ENCODE results near the gene ALDH1L1. TPM values are rescaled to one million over a fixed set of nuclear protein-coding genes. Genes with fewer than 3 reads are reported as not detected.
A peak's percentile ranks its signal among the peaks of the same experiment; 100 is the strongest.

Gene ALDH1L1
- total RNA-seq, 2 experiments from 2014 or later = not detected

DNA sequence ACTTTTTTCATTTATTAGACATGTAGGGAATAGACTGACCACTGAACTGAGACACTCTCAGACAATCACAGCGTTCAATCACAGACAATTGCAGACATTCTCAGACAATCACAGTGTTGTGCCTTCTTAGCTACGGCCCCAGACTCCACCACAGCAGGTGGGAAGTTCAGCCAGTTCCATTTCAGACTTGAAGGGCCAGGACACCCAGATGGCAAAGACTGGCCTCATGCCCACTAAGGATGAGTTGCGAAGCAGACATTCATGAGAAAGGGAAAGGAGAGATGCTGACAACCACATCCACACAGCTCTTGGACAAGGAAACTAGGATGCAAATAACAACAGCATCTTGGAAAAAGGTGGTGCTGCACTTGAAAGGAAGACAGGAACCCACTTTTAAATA, 21.9 kb upstream of the ALDH1L1 start:
- no peak for DNase-seq
- peaks cover 1% of the 10 kb centered on the region for H3K9me3 Mint-ChIP-seq
- H3K36me3 Mint-ChIP-seq = no peaks in the 10 kb centered on the region
- H3K27ac Mint-ChIP-seq = no peak overlapping the region
- peaks cover 16% of the 10 kb centered on the region for H3K27me3 Mint-ChIP-seq
- H3K4me3 Mint-ChIP-seq = no peak overlapping the region
- H3K4me1 Mint-ChIP-seq = no peaks in the 10 kb centered on the region

DNA sequence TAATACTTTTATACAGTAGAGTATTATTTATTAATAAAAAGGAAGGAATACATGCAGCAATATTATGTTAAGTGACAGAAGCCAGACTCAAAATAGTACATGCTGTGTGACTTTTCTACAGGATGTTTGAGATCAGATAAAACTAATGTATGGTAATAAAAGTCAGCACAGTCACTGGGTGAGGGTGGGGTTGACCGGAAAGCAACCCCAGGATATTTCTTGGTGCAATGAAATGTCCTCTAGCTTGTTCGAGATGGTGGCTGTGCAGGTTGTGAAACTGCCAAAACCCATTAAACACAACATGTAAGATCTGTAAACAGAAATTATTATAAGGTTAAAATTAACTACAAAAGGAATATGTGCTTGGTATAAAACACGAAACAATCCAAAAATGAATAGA, 20.8 kb upstream of the ALDH1L1 start:
- Mint-ChIP-seq H3K36me3 (no peaks in the 10 kb centered on the region), H3K27ac (no peak overlapping the region), H3K4me1 (no peaks in the 10 kb centered on the region), H3K4me3 (no peak overlapping the region), H3K9me3 (peaks cover 1% of the 10 kb centered on the region), H3K27me3 (peaks cover 19% of the 10 kb centered on the region)
- DNase-seq = no peak

- DNase-seq = no peak
- Mint-ChIP-seq H3K4me3 (no peak overlapping the region), H3K9me3 (peaks cover 1% of the 10 kb centered on the region), H3K4me1 (no peaks in the 10 kb centered on the region), H3K27me3 (peaks cover 19% of the 10 kb centered on the region), H3K27ac (no peak overlapping the region), H3K36me3 (no peaks in the 10 kb centered on the region)
Measured at GRCh38 chr3:126200534-126200933, 20.1 kb upstream of the ALDH1L1 start.

DNA sequence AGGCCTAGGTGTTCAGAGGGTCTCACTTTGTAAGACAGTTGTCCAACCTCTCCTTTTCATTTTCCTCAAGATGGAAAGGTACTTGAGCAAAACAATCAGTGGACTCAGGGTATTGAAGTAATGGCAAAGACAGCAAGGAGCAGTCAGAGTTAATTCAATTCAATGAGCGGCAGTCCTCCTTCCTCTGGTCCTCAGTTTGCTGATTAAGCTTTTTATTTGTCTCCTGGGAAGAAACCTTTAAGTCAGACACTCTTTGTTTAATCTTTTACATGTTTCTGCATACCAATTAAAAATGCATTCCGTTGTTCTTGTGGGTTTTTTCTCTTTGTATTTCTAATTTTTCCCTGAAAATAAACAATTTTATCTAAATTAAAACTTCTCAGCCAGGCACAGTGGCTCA, 18.9 kb upstream of the ALDH1L1 start:
- H3K4me3 Mint-ChIP-seq = no peak overlapping the region
- H3K36me3 Mint-ChIP-seq = peaks cover 3% of the 10 kb centered on the region
- peaks cover 23% of the 10 kb centered on the region for H3K27me3 Mint-ChIP-seq
- peaks cover 9% of the 10 kb centered on the region for H3K9me3 Mint-ChIP-seq
- H3K4me1 Mint-ChIP-seq = no peaks in the 10 kb centered on the region
- H3K27ac Mint-ChIP-seq = no peak overlapping the region
- no peak for DNase-seq

DNA sequence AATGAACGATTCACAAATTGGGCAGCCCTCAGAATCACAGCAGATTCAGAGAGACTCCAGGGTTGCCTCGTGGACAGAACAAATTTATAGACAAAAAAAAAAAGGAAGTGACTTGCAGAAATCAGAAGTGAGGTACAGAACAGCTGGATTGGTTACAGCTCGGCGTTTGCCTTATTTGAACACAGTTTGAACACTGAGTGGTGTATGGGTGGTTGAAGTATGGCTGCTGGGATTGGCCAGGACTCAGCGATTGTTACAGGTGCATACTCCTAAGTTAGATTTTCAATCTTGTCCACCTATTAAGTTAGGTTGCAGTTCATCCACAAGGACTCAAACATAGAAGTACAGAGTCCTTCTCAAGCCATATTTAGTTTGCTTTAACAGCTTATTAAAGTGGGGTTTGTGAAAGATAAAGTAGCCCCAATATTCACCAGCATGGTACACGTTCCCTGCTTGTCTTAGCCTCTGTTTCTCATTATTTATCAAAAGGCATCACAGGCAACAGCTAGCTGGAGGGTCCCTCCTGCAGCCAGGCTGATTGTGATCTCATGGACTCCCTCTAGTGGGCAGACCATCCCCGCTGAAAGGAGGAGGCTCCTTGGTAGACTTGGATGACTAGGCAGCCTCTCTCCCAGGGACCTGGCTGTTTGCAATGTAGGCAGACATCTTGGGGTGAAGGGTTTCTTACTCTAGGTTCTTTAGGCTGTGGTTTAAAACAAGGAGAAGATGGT, 17.6 kb upstream of the ALDH1L1 start:
- Mint-ChIP-seq H3K4me3 (no peak overlapping the region), H3K27ac (no peak overlapping the region), H3K36me3 (peaks cover 3% of the 10 kb centered on the region), H3K27me3 (peaks cover 20% of the 10 kb centered on the region), H3K9me3 (peaks cover 9% of the 10 kb centered on the region), H3K4me1 (no peaks in the 10 kb centered on the region)
- peak; percentile 54 for DNase-seq

GRCh38 chr3:126197343-126197742, 17.0 kb upstream of the ALDH1L1 start:
- Mint-ChIP-seq H3K27ac (no peak overlapping the region), H3K4me1 (no peaks in the 10 kb centered on the region), H3K36me3 (peaks cover 3% of the 10 kb centered on the region), H3K4me3 (no peak overlapping the region), H3K27me3 (peaks cover 17% of the 10 kb centered on the region), H3K9me3 (peaks cover 9% of the 10 kb centered on the region)
- DNase-seq = no peak

- H3K9me3 Mint-ChIP-seq = peaks cover 9% of the 10 kb centered on the region
Measured at GRCh38 chr3:126194713-126195305, 14.4 kb upstream of the ALDH1L1 start.

GRCh38 chr3:126191246-126191645, 10.9 kb upstream of the ALDH1L1 start:
- no peak overlapping the region for H3K27ac Mint-ChIP-seq
- H3K36me3 Mint-ChIP-seq = peaks cover 3% of the 10 kb centered on the region
- no peak overlapping the region for H3K4me3 Mint-ChIP-seq
- DNase-seq = no peak
- peaks cover 9% of the 10 kb centered on the region for H3K27me3 Mint-ChIP-seq
- H3K4me1 Mint-ChIP-seq = no peaks in the 10 kb centered on the region
- peaks cover 7% of the 10 kb centered on the region for H3K9me3 Mint-ChIP-seq

More at GRCh38 chr3:126194713-126195305, 14.4 kb upstream of the ALDH1L1 start:
- no peaks in the 10 kb centered on the region for H3K4me1 Mint-ChIP-seq
- H3K36me3 Mint-ChIP-seq = peaks cover 3% of the 10 kb centered on the region
- DNase-seq = no peak
- no peak overlapping the region for H3K4me3 Mint-ChIP-seq
- H3K27me3 Mint-ChIP-seq = peaks cover 17% of the 10 kb centered on the region
- H3K27ac Mint-ChIP-seq = no peak overlapping the region

GRCh38 chr3:126187920-126188319, 7.5 kb upstream of the ALDH1L1 start:
- Mint-ChIP-seq H3K36me3 (no peaks in the 10 kb centered on the region), H3K27ac (no peak overlapping the region), H3K27me3 (peaks cover 5% of the 10 kb centered on the region), H3K4me1 (no peaks in the 10 kb centered on the region), H3K9me3 (no peaks in the 10 kb centered on the region), H3K4me3 (no peak overlapping the region)
- no peak for DNase-seq

DNA sequence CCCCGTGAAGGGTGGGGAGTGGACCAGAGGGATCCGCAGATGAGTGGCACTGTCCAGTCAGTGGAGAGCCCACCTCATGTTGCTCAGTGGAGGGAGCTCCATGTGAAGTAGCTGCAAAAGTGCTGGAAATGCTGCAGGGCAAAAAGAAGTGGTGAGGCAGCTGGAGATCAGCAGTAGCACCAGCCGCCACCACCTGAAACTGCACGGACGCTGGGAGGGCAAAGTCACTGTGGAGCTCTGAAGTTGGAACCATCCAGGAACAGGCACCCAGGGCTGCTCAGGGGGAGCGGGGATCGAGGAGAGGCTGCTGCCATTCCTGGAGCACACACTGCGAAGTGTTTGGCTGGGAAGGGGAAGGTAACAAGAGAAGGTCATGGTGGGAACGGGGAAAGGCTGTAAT, 6.4 kb upstream of the ALDH1L1 start:
- Mint-ChIP-seq H3K4me3 (no peak overlapping the region), H3K27ac (no peak overlapping the region), H3K9me3 (no peaks in the 10 kb centered on the region), H3K4me1 (no peaks in the 10 kb centered on the region), H3K36me3 (no peaks in the 10 kb centered on the region), H3K27me3 (peaks cover 9% of the 10 kb centered on the region)
- DNase-seq = no peak

- no peaks in the 10 kb centered on the region for H3K9me3 Mint-ChIP-seq
- peaks cover 14% of the 10 kb centered on the region for H3K27me3 Mint-ChIP-seq
Measured at GRCh38 chr3:126186271-126186670, 5.9 kb upstream of the ALDH1L1 start.

DNA sequence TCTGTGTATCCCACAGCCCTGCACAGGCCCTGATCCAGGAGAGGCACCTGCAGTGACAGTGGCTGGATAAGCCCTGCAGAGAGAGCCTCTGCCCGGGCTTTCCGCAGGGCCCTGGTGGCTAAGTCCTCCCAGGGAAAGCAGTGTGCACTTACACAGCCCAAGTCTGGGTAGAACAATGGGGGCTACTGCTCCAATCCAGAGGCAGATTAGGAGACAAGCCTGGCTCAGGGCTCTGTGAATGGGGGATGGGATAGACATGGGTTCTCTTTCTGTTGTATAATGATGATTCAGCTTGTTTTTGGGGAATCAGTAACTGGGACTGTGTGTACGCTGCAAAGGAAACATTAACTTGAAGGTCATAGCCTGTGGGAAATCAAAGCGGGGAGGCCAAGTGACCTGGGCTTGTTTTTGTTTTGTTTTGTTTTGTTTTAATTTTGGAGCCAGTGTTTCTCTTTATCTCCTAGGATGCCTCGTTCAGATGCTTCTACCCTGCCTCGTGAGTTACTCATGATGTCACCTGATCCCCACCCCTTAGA, 4.1 kb upstream of the ALDH1L1 start:
- DNase-seq = no peak
- no peak overlapping the region for H3K27ac Mint-ChIP-seq
- H3K4me1 Mint-ChIP-seq = no peaks in the 10 kb centered on the region
- H3K4me3 Mint-ChIP-seq = no peak overlapping the region
- H3K9me3 Mint-ChIP-seq = no peaks in the 10 kb centered on the region
- H3K27me3 Mint-ChIP-seq = peaks cover 27% of the 10 kb centered on the region
- no peaks in the 10 kb centered on the region for H3K36me3 Mint-ChIP-seq

More at GRCh38 chr3:126186271-126186670, 5.9 kb upstream of the ALDH1L1 start:
- no peak overlapping the region for H3K4me3 Mint-ChIP-seq
- no peaks in the 10 kb centered on the region for H3K36me3 Mint-ChIP-seq
- H3K4me1 Mint-ChIP-seq = no peaks in the 10 kb centered on the region
- no peak for DNase-seq
- H3K27ac Mint-ChIP-seq = no peak overlapping the region

DNA sequence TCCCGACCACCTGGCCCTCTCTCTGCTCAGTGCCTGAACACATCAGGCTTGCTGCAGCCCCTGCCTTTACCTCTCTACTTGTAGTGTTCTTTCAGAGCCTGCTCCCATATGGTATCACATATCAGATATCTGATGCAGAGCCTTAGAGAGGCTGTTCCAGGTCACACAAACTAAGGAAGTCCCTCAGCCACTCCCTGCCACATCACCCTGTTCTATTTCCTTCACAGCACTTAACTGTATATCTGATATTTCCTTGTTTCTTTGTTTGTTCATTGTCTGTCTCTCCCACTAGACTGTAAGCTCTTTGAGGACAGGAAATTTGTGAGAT, 976 bp upstream of the ALDH1L1 start:
- Mint-ChIP-seq H3K9me3 (no peaks in the 10 kb centered on the region), H3K36me3 (no peaks in the 10 kb centered on the region), H3K4me1 (no peaks in the 10 kb centered on the region), H3K27me3 (peaks cover 37% of the 10 kb centered on the region), H3K27ac (no peak overlapping the region), H3K4me3 (no peak overlapping the region)
- DNase-seq = no peak

- Mint-ChIP-seq H3K27me3 (peaks cover 40% of the 10 kb centered on the region), H3K36me3 (no peaks in the 10 kb centered on the region), H3K4me3 (no peak overlapping the region)
Measured at GRCh38 chr3:126179825-126180476, 435 bp downstream of the ALDH1L1 start.

DNA sequence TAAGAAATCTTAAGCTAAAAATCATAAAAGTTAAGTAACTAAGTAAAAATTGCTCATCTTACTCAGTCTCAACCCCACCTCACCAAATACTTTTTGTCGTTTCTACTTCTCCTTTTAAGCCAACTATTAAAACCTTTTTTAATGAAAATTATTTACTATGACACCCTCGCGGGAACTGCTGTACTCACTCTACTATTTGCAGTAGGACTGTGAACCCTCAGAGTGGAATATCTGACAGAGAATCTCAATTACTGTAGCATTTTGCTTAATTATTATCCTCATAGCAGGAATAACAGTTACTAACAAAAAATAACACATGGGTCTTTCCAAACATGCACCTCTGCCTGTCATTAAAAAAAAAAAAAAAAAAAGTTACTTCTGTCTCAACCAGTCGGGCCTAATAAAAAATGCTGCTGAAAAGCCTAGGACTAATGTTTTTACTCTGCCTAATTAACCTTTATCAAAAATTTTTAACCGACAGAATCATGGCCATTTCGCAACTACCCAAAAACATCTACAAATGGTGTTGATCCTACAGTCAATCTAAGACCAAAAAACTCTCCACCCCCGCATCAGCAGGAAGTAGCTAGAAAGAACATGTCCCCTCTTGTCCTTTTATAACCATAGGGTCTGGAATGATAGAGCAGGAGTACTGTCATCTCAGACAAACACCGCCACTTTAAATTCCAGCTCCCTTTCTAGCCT, 10.2 kb downstream of the ALDH1L1 start:
- H3K27me3 Mint-ChIP-seq = peaks cover 48% of the 10 kb centered on the region
- DNase-seq = no peak
- no peak overlapping the region for H3K4me3 Mint-ChIP-seq
- no peaks in the 10 kb centered on the region for H3K36me3 Mint-ChIP-seq
- H3K27ac Mint-ChIP-seq = no peak overlapping the region
- no peaks in the 10 kb centered on the region for H3K4me1 Mint-ChIP-seq
- no peaks in the 10 kb centered on the region for H3K9me3 Mint-ChIP-seq

More at GRCh38 chr3:126179825-126180476, 435 bp downstream of the ALDH1L1 start:
- Mint-ChIP-seq H3K4me1 (no peaks in the 10 kb centered on the region), H3K9me3 (no peaks in the 10 kb centered on the region), H3K27ac (no peak overlapping the region)
- no peak for DNase-seq
